Measurements from ENCODE around the gene TLR10.

- TF ChIP-seq ARNT (IDR thresholded peaks at IDR 0.05) = no peak
- no peak for TF ChIP-seq ELF4 (IDR thresholded peaks at IDR 0.05)
- no peak for TF ChIP-seq SP1 (IDR thresholded peaks at IDR 0.05)
- TF ChIP-seq SUZ12 (IDR thresholded peaks at IDR 0.05) = no peak
- no peak for TF ChIP-seq FOXM1 (IDR thresholded peaks at IDR 0.05; ENCODE audit: borderline replicate concordance)
- TF ChIP-seq TARDBP (IDR thresholded peaks at IDR 0.05) = no peak
- no peak for TF ChIP-seq FOXK2 (IDR thresholded peaks at IDR 0.05)
- no peak for TF ChIP-seq BHLHE40 (IDR thresholded peaks at IDR 0.05; ENCODE audit: borderline replicate concordance)
Observed at GRCh38 chr4:38745881-38746280, 36.9 kb downstream of the TLR10 start.

Measured in HEK293T (cell line).